GM12874 (cell line): Measurements from ENCODE around the gene ARAP1.

Source experiments
- CTCF ChIP-seq: IDR thresholded peaks from 2 replicates; pipeline ENCODE4 v1.5.1; 2011; ENCODE audit warnings: low read depth, mild to moderate bottlenecking, control low read depth, low read length, moderate library complexity; ENCODE audit not compliant: insufficient read depth

ARAP1 gene

GRCh38 chr11:72693271-72693968, 58.8 kb downstream of the ARAP1 start:
- TF ChIP-seq CTCF, result 0 out of 2 replicates have a peak, but pooled peaks have one; percentile 3

- no peak for TF ChIP-seq CTCF
Measured at GRCh38 chr11:72692498-72693237, 59.5 kb downstream of the ARAP1 start.

GRCh38 chr11:72690166-72690565, 62.0 kb downstream of the ARAP1 start:
- no peak for TF ChIP-seq CTCF

- no peak for TF ChIP-seq CTCF
Measured at GRCh38 chr11:72688929-72689328, 63.3 kb downstream of the ARAP1 start.

- no peak for TF ChIP-seq CTCF
Measured at GRCh38 chr11:72688486-72688885, 63.7 kb downstream of the ARAP1 start.

GRCh38 chr11:72687326-72687725, 64.9 kb downstream of the ARAP1 start:
- no peak for TF ChIP-seq CTCF

- no peak for TF ChIP-seq CTCF
Measured at GRCh38 chr11:72686639-72687220, 65.5 kb downstream of the ARAP1 start.
